ENCODE results near the gene CTIF.

The CTIF gene

GRCh38 chr18:48736321-48737260 lies 197.8 kb downstream of the CTIF start:
- DNase-seq: no peak

GRCh38 chr18:48739266-48740067 lies 200.6 kb downstream of the CTIF start:
- DNase-seq: no peak

- DNase-seq: no peak
These were observed 201.2 kb downstream of the CTIF start for GRCh38 chr18:48740068-48740440.

- DNase-seq: no peak
These were observed 202.1 kb downstream of the CTIF start for GRCh38 chr18:48740851-48741485.

GRCh38 chr18:48741866-48742265 lies 203.0 kb downstream of the CTIF start:
- DNase-seq: no peak

- DNase-seq: no peak
These were observed 203.5 kb downstream of the CTIF start for GRCh38 chr18:48742304-48742703.

- DNase-seq: no peak
These were observed 204.1 kb downstream of the CTIF start for GRCh38 chr18:48742706-48743475.

- DNase-seq: no peak
These were observed 205.1 kb downstream of the CTIF start for GRCh38 chr18:48743886-48744285.

- no peak for DNase-seq
These were observed 206.5 kb downstream of the CTIF start for GRCh38 chr18:48745293-48745692.

- DNase-seq: no peak
These were observed 210.9 kb downstream of the CTIF start for GRCh38 chr18:48749768-48750167.

- no peak for DNase-seq
These were observed 211.8 kb downstream of the CTIF start for GRCh38 chr18:48750485-48751175.

- DNase-seq: no peak
These were observed 213.1 kb downstream of the CTIF start for GRCh38 chr18:48751727-48752468.

GRCh38 chr18:48752478-48752877 lies 213.6 kb downstream of the CTIF start:
- DNase-seq: no peak

- DNase-seq: no peak
These were observed 214.1 kb downstream of the CTIF start for GRCh38 chr18:48752928-48753327.

GRCh38 chr18:48753691-48754090 lies 214.9 kb downstream of the CTIF start:
- DNase-seq: no peak

- no peak for DNase-seq
These were observed 215.7 kb downstream of the CTIF start for GRCh38 chr18:48754559-48754958.

- no peak for DNase-seq
These were observed 216.2 kb downstream of the CTIF start for GRCh38 chr18:48754993-48755473.

GRCh38 chr18:48756511-48757226 lies 217.8 kb downstream of the CTIF start:
- no peak for DNase-seq

GRCh38 chr18:48757367-48757766 lies 218.5 kb downstream of the CTIF start:
- no peak for DNase-seq

GRCh38 chr18:48757906-48758305 lies 219.1 kb downstream of the CTIF start:
- DNase-seq: no peak

All from NCI-H2029 treated with DMSO at 0.1 percent for 48 hours (cell line).